Neural cell (in vitro differentiated cells): Measurements from ENCODE around the gene LRRC71. TPM values are rescaled to one million over a fixed set of nuclear protein-coding genes. Genes with fewer than 3 reads are reported as not detected.

Experiments used
- H2AFZ ChIP-seq: fragments of 200-600, 300-800 bp; sonication (generic), shearing (Covaris generic); 2 replicates; pipeline ENCODE4 v1.6.0; 2014; ENCODE audit warnings: low read depth, mild to moderate bottlenecking, antibody characterized with exemption, low read length, moderate library complexity
- H3F3A ChIP-seq: fragments of 200-600 bp; shearing (Covaris generic); 2 replicates; pipeline ENCODE4 v1.6.1; 2016; ENCODE audit warnings: mild to moderate bottlenecking, moderate library complexity, mixed read lengths, antibody characterized with exemption, low read length; ENCODE audit not compliant: insufficient read depth, poor library complexity, severe bottlenecking
- H3K27ac ChIP-seq: fragments of 200-600, 300-800 bp; sonication (generic), shearing (Covaris generic); 2 replicates; pipeline ENCODE4 v1.5.1; 2014; ENCODE audit warnings: mild to moderate bottlenecking, low read length, moderate library complexity
- H3K27me3 ChIP-seq: fragments of 300-800, 200-600 bp; sonication (generic), shearing (Covaris generic); 2 replicates; pipeline ENCODE4 v1.6.0; 2014; ENCODE audit warnings: mild to moderate bottlenecking, low read depth, low read length, moderate library complexity; ENCODE audit not compliant: insufficient read depth
- H3K36me3 ChIP-seq: fragments of 300-800, 200-600 bp; sonication (generic), shearing (Covaris generic); 2 replicates; pipeline ENCODE4 v1.5.1; 2014; ENCODE audit warnings: mild to moderate bottlenecking, antibody characterized with exemption, low read length, moderate library complexity; ENCODE audit not compliant: insufficient read depth
- H3K4me2 ChIP-seq: fragments of 300-800, 200-600 bp; sonication (generic), shearing (Covaris generic); 2 replicates; pipeline ENCODE4 v1.6.0; 2014; ENCODE audit warnings: mild to moderate bottlenecking, low read length
- H3K4me3 ChIP-seq: fragments of 300-800, 200-600 bp; sonication (generic), shearing (Covaris generic); 2 replicates; pipeline ENCODE4 v1.5.1; 2014; ENCODE audit warnings: mild to moderate bottlenecking, low read length, moderate library complexity
- H3K79me2 ChIP-seq: fragments of 200-600 bp; shearing (Covaris generic); replicated peaks from 2 replicates; pipeline ENCODE4 v1.6.0; 2014; ENCODE audit warnings: mild to moderate bottlenecking, low read length, moderate library complexity; ENCODE audit not compliant: insufficient read depth
- H3K9ac ChIP-seq: fragments of 300-800, 200-600 bp; sonication (generic), shearing (Covaris generic); 2 replicates; pipeline ENCODE4 v1.6.1; 2016; ENCODE audit warnings: mild to moderate bottlenecking, low read length, mixed read lengths
- H3K9me2 ChIP-seq: fragments of 200-600 bp; shearing (Covaris generic); 2 replicates; pipeline ENCODE4 v1.6.1; 2016; ENCODE audit warnings: mild to moderate bottlenecking, low read length, mixed read lengths; ENCODE audit not compliant: insufficient read depth
- H3K9me3 ChIP-seq: fragments of 200-600, 300-800 bp; sonication (generic), shearing (Covaris generic); 2 replicates; pipeline ENCODE4 v1.6.1; 2016; ENCODE audit warnings: mild to moderate bottlenecking, mixed run types, low read length, moderate library complexity, mixed read lengths
- H4K20me1 ChIP-seq: fragments of 200-600 bp; shearing (Covaris generic); 2 replicates; pipeline ENCODE4 v1.6.1; 2016; ENCODE audit warnings: mild to moderate bottlenecking, mixed run types; ENCODE audit not compliant: insufficient read depth
- EP300 ChIP-seq: fragments of 450-650 bp; conservative IDR thresholded peaks from 2 replicates; pipeline ENCODE4 v1.6.1; 2014; ENCODE audit warnings: antibody characterized with exemption, mild to moderate bottlenecking, moderate library complexity; ENCODE audit not compliant: poor library complexity, severe bottlenecking
- EZH2 ChIP-seq: fragments of 200-600, 300-800 bp; shearing (Covaris generic), sonication (generic); IDR thresholded peaks from 2 replicates; pipeline ENCODE4 v1.6.1; 2014; ENCODE audit warnings: antibody characterized with exemption, low read length, borderline replicate concordance, mild to moderate bottlenecking; ENCODE audit not compliant: insufficient read depth, poor library complexity, severe bottlenecking
- MXI1 ChIP-seq: fragments of 450-650 bp; conservative IDR thresholded peaks from 2 replicates; pipeline ENCODE4 v1.6.1; 2014; ENCODE audit warnings: antibody characterized with exemption, mild to moderate bottlenecking; ENCODE audit not compliant: poor library complexity, severe bottlenecking
- POLR2AphosphoS5 ChIP-seq: IDR thresholded peaks from 2 replicates; pipeline ENCODE4 v1.6.1; 2012
- RAD21 ChIP-seq: fragments of 450-650 bp; conservative IDR thresholded peaks from 2 replicates; pipeline ENCODE4 v1.6.1; 2014; ENCODE audit warnings: antibody characterized with exemption, mild to moderate bottlenecking, moderate library complexity
- SMC3 ChIP-seq: fragments of 450-650 bp; conservative IDR thresholded peaks from 2 replicates; pipeline ENCODE4 v1.6.1; 2014; ENCODE audit warnings: antibody characterized with exemption, mild to moderate bottlenecking, moderate library complexity; ENCODE audit not compliant: poor library complexity
- TAF1 ChIP-seq: IDR thresholded peaks from 2 replicates; pipeline ENCODE4 v1.6.1; 2012; ENCODE audit warnings: low read depth
- polyA plus RNA-seq: library from polyadenylated mRNA; depleted of rRNA; stranded (reverse); fragments of >200 nt; gene quantifications from 2 replicates; pipeline ENCODE4 v1.2.3, GENCODE V29; 2014
- TF ChIP-seq, protein P1 (sequence below): IDR thresholded peaks from 2 replicates; pipeline ENCODE4 v1.6.1; 2012; ENCODE audit warnings: borderline replicate concordance
- TF ChIP-seq, protein P2 (sequence below): fragments of 450-650 bp; IDR thresholded peaks from 2 replicates; pipeline ENCODE4 v1.5.1; 2014; ENCODE audit warnings: antibody characterized with exemption, mild to moderate bottlenecking, moderate library complexity; ENCODE audit not compliant: poor library complexity, severe bottlenecking

Gene LRRC71
- polyA plus RNA-seq, 1 donor from 2014 or later = not detected

DNA sequence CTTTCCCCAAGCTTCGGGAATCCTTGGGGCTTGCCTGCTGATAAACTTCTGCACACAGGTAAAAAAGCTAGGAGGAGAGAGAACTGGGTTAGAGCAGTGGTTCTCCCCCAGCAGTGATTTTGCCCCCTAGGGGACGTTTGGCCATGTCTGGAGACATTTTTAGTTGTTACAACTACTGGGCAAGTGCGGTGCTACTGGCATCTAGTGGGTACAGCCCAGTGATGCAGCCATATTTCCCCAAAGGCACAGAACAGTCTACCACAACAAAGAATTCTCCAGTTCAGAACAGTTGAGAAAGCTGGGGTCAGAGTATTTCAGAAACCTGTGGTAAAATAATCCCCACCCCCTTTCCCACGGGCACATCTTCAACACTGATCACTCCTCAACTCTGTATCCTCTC lies 41.3 kb downstream of the LRRC71 start:
- Histone ChIP-seq H3K27ac (no peak overlapping the region), H3K36me3 (no peaks in the 10 kb centered on the region), H3K4me3 (no peak overlapping the region), H3K9ac (no peak overlapping the region), H3K4me2 (no peak overlapping the region), H3K9me3 (no peaks in the 10 kb centered on the region), H3F3A (no peaks in the 10 kb centered on the region), H4K20me1 (no peaks in the 10 kb centered on the region), H3K27me3 (no peaks in the 10 kb centered on the region), H2AFZ (no peak overlapping the region), H3K79me2 (no peaks in the 10 kb centered on the region), H3K9me2 (no peaks in the 10 kb centered on the region)
- TF ChIP-seq, protein P1, sequence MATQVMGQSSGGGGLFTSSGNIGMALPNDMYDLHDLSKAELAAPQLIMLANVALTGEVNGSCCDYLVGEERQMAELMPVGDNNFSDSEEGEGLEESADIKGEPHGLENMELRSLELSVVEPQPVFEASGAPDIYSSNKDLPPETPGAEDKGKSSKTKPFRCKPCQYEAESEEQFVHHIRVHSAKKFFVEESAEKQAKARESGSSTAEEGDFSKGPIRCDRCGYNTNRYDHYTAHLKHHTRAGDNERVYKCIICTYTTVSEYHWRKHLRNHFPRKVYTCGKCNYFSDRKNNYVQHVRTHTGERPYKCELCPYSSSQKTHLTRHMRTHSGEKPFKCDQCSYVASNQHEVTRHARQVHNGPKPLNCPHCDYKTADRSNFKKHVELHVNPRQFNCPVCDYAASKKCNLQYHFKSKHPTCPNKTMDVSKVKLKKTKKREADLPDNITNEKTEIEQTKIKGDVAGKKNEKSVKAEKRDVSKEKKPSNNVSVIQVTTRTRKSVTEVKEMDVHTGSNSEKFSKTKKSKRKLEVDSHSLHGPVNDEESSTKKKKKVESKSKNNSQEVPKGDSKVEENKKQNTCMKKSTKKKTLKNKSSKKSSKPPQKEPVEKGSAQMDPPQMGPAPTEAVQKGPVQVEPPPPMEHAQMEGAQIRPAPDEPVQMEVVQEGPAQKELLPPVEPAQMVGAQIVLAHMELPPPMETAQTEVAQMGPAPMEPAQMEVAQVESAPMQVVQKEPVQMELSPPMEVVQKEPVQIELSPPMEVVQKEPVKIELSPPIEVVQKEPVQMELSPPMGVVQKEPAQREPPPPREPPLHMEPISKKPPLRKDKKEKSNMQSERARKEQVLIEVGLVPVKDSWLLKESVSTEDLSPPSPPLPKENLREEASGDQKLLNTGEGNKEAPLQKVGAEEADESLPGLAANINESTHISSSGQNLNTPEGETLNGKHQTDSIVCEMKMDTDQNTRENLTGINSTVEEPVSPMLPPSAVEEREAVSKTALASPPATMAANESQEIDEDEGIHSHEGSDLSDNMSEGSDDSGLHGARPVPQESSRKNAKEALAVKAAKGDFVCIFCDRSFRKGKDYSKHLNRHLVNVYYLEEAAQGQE = no peak

DNA sequence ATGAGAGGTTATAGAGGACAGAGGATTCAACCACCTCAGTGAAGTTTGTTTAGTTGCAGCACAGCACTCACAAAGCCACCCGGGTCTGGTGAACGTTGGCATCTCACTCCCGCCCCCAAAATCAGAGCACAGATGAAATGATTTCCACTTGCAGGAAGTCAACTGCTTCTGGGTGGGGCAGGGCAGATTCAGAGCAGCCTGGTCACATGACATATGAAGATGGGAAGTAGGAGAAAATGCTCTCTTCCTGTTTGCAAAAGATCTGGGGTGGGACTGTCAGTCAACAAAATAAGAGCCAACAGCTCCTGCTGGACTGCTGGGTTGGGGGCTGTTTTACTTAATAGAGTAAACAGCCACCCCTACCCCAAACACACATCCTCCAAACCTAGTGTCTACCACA lies 43.2 kb downstream of the LRRC71 start:
- Histone ChIP-seq H3K36me3 (no peaks in the 10 kb centered on the region), H3K79me2 (no peaks in the 10 kb centered on the region), H3K27ac (no peak overlapping the region), H3F3A (no peaks in the 10 kb centered on the region), H3K9me3 (no peaks in the 10 kb centered on the region), H3K9ac (no peak overlapping the region), H4K20me1 (no peaks in the 10 kb centered on the region), H3K9me2 (no peaks in the 10 kb centered on the region), H3K4me3 (no peak overlapping the region), H3K27me3 (no peaks in the 10 kb centered on the region), H3K4me2 (no peak overlapping the region), H2AFZ (no peak overlapping the region)
- TF ChIP-seq POLR2AphosphoS5 = no peak
- TF ChIP-seq SMC3 = no peak

DNA sequence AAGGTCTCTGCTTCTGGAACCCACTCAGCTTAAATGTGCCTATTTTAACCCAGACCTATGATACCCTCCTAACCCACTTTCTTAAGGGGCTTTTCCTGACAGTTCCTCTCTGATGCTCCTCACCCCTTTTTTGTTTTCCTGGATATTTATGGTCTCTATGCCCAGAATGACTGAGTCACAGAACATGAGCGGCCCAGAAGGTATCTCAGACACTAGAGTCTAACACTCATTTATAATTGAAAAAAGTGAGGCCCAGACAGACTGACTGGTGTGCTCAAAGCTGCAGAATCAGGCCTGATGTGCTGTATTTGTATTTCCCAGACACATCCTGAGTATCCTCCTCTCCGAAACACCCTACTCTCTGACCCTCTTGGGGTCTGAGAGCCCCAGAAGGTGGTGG lies 44.0 kb downstream of the LRRC71 start:
- no peaks in the 10 kb centered on the region for H3K9me2 ChIP-seq
- no peak overlapping the region for H3K9ac ChIP-seq
- H3K4me2 ChIP-seq = no peak overlapping the region
- H3F3A ChIP-seq = no peaks in the 10 kb centered on the region
- H2AFZ ChIP-seq = no peak overlapping the region
- TF ChIP-seq, protein P1 = no peak
- TF ChIP-seq RAD21 = no peak
- no peak for TF ChIP-seq EP300
- TF ChIP-seq POLR2AphosphoS5 = no peak
- TF ChIP-seq SMC3 = no peak
- TF ChIP-seq MXI1 = no peak
- TF ChIP-seq TAF1 = no peak
- no peak for TF ChIP-seq EZH2
- TF ChIP-seq, protein P2, sequence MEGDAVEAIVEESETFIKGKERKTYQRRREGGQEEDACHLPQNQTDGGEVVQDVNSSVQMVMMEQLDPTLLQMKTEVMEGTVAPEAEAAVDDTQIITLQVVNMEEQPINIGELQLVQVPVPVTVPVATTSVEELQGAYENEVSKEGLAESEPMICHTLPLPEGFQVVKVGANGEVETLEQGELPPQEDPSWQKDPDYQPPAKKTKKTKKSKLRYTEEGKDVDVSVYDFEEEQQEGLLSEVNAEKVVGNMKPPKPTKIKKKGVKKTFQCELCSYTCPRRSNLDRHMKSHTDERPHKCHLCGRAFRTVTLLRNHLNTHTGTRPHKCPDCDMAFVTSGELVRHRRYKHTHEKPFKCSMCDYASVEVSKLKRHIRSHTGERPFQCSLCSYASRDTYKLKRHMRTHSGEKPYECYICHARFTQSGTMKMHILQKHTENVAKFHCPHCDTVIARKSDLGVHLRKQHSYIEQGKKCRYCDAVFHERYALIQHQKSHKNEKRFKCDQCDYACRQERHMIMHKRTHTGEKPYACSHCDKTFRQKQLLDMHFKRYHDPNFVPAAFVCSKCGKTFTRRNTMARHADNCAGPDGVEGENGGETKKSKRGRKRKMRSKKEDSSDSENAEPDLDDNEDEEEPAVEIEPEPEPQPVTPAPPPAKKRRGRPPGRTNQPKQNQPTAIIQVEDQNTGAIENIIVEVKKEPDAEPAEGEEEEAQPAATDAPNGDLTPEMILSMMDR = no peak
- no peaks in the 10 kb centered on the region for H3K27me3 ChIP-seq
- H3K36me3 ChIP-seq = no peaks in the 10 kb centered on the region
- no peaks in the 10 kb centered on the region for H4K20me1 ChIP-seq
- H3K79me2 ChIP-seq = no peaks in the 10 kb centered on the region
- no peak overlapping the region for H3K27ac ChIP-seq
- H3K4me3 ChIP-seq = no peak overlapping the region
- H3K9me3 ChIP-seq = no peaks in the 10 kb centered on the region
